Measurements from ENCODE around the gene MACROD2. TPM values are rescaled to one million over a fixed set of nuclear protein-coding genes. Genes with fewer than 3 reads are reported as not detected.

MACROD2 gene
- total and polyA plus RNA-seq, 4 donors = 0.66 to 10.5 (median 3.3) TPM

- TF ChIP-seq NR2F2 (IDR thresholded peaks at IDR 0.05) (no peak), FOXA2 (IDR thresholded peaks at IDR 0.05) (no peak), MAX (IDR thresholded peaks at IDR 0.05) (no peak), ZBTB33 (IDR thresholded peaks at IDR 0.05) (no peak)
These were observed 35.2 kb upstream of the MACROD2 start (continued) for GRCh38 chr20:13960119-13960518.

- DNase-seq (ENCODE audit: low spot score) = no peak
- H3K4me3 ChIP-seq (ENCODE audit: low read depth in 1 of 3, low read length in 3 of 3) = no peak overlapping the region
- no peak overlapping the region for H3K27ac ChIP-seq (ENCODE audit: low read depth in 1 of 2, low read length in 2 of 2)
- no peaks in the 10 kb centered on the region for H3K4me1 ChIP-seq (ENCODE audit: control insufficient read depth in 4 of 4, insufficient read depth in 4 of 4, low read length in 3 of 4)
- no peak overlapping the region for H3K9ac ChIP-seq (ENCODE audit: low read depth in 1 of 2, low read length in 2 of 2)
- no peaks in the 10 kb centered on the region for H3K36me3 ChIP-seq (ENCODE audit: control insufficient read depth in 4 of 4, insufficient read depth in 3 of 4, low read depth in 1 of 4, low read length in 3 of 4)
- TF ChIP-seq HNF4A (conservative IDR thresholded peaks at IDR 0.05) (no peak), JUND (IDR thresholded peaks at IDR 0.05) (no peak), ZBTB33 (IDR thresholded peaks at IDR 0.05) (no peak), SP1 (IDR thresholded peaks at IDR 0.05) (no peak), RXRA (IDR thresholded peaks at IDR 0.05) (no peak)
- WGBS = 61% methylated on average over 3 of the region's 3 CpGs
- no peaks in the 10 kb centered on the region for H3K9me3 ChIP-seq (ENCODE audit: control insufficient read depth in 4 of 4, low read length in 3 of 4)
- no peaks in the 10 kb centered on the region for H3K27me3 ChIP-seq (ENCODE audit: control insufficient read depth in 4 of 4, insufficient read depth in 4 of 4, low read length in 3 of 4)
These were observed 34.8 kb upstream of the MACROD2 start for GRCh38 chr20:13960525-13960924.

- no peaks in the 10 kb centered on the region for H3K4me1 ChIP-seq (ENCODE audit: control insufficient read depth in 4 of 4, insufficient read depth in 4 of 4, low read length in 3 of 4)
- no peak overlapping the region for H3K4me3 ChIP-seq (ENCODE audit: low read depth in 1 of 3, low read length in 3 of 3)
- H3K9me3 ChIP-seq (ENCODE audit: control insufficient read depth in 4 of 4, low read length in 3 of 4) = no peaks in the 10 kb centered on the region
- DNase-seq (ENCODE audit: low spot score) = no peak
- no peaks in the 10 kb centered on the region for H3K36me3 ChIP-seq (ENCODE audit: control insufficient read depth in 4 of 4, insufficient read depth in 3 of 4, low read depth in 1 of 4, low read length in 3 of 4)
- WGBS = 85% methylated on average over 4 of the region's 4 CpGs
- no peak overlapping the region for H3K9ac ChIP-seq (ENCODE audit: low read depth in 1 of 2, low read length in 2 of 2)
- H3K27ac ChIP-seq (ENCODE audit: low read depth in 1 of 2, low read length in 2 of 2) = no peak overlapping the region
- no peak for TF ChIP-seq JUND (IDR thresholded peaks at IDR 0.05)
- no peak for TF ChIP-seq EGR1 (IDR thresholded peaks at IDR 0.05; ENCODE audit: low read depth in 2 of 2)
- no peak for TF ChIP-seq RXRA (IDR thresholded peaks at IDR 0.05)
- no peak for TF ChIP-seq NR2F2 (IDR thresholded peaks at IDR 0.05)
- H3K27me3 ChIP-seq (ENCODE audit: control insufficient read depth in 4 of 4, insufficient read depth in 4 of 4, low read length in 3 of 4) = no peaks in the 10 kb centered on the region
These were observed 11.1 kb upstream of the MACROD2 start for GRCh38 chr20:13984211-13984610.

- Histone ChIP-seq H3K9ac (ENCODE audit: low read depth in 1 of 2, low read length in 2 of 2) (no peak within 1 kb of the TSS), H3K27me3 (ENCODE audit: control insufficient read depth in 4 of 4, insufficient read depth in 4 of 4, low read length in 3 of 4) (no peaks in the 10 kb centered on the region), H3K4me1 (ENCODE audit: control insufficient read depth in 4 of 4, insufficient read depth in 4 of 4, low read length in 3 of 4) (peaks cover 0 to 4% (median under 1%) of the 10 kb centered on the region in 4 donors), H3K4me3 (ENCODE audit: low read depth in 1 of 3, low read length in 3 of 3) (no peak within 1 kb of the TSS), H3K9me3 (ENCODE audit: control insufficient read depth in 4 of 4, low read length in 3 of 4) (peaks cover 3 to 14% (median 5%) of the 10 kb centered on the region in 4 donors), H3K27ac (ENCODE audit: low read depth in 1 of 2, low read length in 2 of 2) (no peak within 1 kb of the TSS), H3K36me3 (ENCODE audit: control insufficient read depth in 4 of 4, insufficient read depth in 3 of 4, low read depth in 1 of 4, low read length in 3 of 4) (no peaks in the 10 kb centered on the region)
- TF ChIP-seq EGR1 (IDR thresholded peaks at IDR 0.05; ENCODE audit: low read depth in 2 of 2) (no peak), HNF4A (conservative IDR thresholded peaks at IDR 0.05) (no peak), MAX (IDR thresholded peaks at IDR 0.05) (no peak), ZBTB33 (IDR thresholded peaks at IDR 0.05) (no peak), RXRA (IDR thresholded peaks at IDR 0.05) (no peak), GABPA (IDR thresholded peaks at IDR 0.05 in 1 of 2, conservative IDR thresholded peaks at IDR 0.05 in 1 of 2) (no peak)
- DNase-seq (ENCODE audit: low spot score) = no peak
- 43% methylated on average over 5 of the region's 5 CpGs for WGBS
These were observed 4.9 kb upstream of the MACROD2 start, which contains the start of gene SEL1L2 for GRCh38 chr20:13990465-13990864. Gene SEL1L2 (minus strand): TSS chr20:13990614. CDS start chr20:13990534, 80 bp downstream.

Measured in liver (tissue), 9 donors.